ENCODE data around the gene LONRF3.

DNA sequence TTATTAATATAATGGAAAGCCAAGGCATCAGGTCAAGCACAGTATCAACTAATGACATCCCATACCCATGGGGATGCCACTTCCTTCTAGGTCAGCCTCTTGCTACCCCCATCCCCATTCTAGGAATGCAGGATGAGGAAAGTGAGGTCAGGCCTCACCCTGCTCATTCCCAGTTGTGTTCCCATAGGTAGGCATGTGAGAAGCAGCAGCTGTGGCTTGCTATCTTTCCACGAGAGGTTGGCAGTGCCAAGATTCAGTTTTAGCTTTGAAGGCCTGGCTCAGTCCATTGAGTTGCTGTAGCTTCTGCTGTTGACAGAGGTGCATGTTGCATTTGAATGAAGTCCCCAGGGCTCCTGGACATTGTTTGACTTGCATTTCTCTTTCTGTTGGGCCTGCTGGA is 15.5 kb downstream of the LONRF3 start:
- TF ChIP-seq FOXA1 (IDR thresholded peaks at IDR 0.05) (no peak), NFRKB (IDR thresholded peaks at IDR 0.05) (no peak), SUZ12 (IDR thresholded peaks at IDR 0.05) (no peak), HDGF (IDR thresholded peaks at IDR 0.05; ENCODE audit: borderline replicate concordance) (no peak), ARNT (IDR thresholded peaks at IDR 0.05) (no peak), FOXK2 (IDR thresholded peaks at IDR 0.05) (no peak), FOXM1 (IDR thresholded peaks at IDR 0.05; ENCODE audit: borderline replicate concordance) (no peak), SP1 (IDR thresholded peaks at IDR 0.05) (no peak)
